Stimulated activated CD4-positive, alpha-beta T cell treated with anti-CD3 and anti-CD28 coated beads, Interleukin-2, amount 100 ng/mL, for 48 hours (primary cell): Measurements from ENCODE around the gene ANO4.

ENCODE experiments used
- DNase-seq, 2 donors: peaks; one replicate each; pipeline ENCODE4 v3.0.0-alpha.2; 2020

The ANO4 gene

DNA sequence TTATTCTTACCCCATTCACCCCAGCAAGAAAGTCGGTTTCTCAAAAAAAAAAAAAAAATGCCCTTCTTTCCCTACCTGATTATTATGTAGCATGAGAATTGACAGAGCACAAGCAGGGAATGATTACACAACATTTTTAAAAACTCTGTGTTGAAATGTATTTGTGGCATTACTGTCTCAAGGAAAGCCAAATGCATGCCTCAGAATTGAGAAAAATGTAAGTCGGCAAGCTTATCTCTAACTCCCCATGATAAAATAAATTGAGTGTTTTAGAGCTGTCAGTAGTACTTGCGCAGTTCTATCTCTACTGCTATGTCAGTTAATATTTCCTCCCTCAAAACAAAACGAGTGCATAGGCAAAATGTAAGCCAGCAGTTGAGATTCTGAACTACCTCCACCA, 25.7 kb downstream of the ANO4 start:
- DNase-seq, result no peak

DNA sequence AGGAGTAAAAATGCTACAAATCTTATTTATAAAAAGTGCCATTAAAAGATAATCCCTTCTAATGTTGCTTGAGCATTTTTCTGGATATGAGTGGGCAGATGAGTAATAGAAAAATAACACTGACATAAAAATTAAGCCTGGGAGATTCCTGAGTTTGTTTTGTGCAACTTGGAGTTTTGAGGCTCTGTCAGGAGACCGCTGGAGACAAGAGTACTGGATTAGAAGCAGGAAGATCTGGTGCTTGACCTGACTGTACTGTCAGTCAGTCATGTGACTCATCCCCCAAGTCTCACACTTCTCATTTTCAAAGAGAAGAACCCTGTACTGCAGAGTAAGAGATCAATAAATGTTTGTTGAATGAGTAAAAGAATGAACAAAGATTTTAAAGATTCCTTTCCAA, 29.4 kb downstream of the ANO4 start:
- no peak for DNase-seq

DNA sequence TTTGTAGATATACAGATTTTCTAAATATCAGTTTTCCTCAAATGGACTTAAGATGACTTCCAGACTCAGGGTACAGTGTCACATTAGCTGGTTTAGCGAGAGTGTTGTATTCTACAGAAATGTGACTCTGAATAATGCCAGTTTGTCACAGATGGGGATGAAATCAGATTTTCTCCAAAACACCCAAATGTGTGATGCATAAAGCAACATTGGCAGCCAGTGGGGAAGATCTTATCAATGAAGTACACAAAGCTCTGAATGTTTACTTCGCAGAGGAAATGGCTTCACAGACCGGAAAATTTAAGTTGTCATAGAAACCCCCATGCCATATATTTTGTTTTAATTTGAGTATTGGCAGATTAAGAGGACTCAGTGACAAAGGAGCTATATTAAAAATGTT, 29.9 kb downstream of the ANO4 start:
- no peak for DNase-seq

DNA sequence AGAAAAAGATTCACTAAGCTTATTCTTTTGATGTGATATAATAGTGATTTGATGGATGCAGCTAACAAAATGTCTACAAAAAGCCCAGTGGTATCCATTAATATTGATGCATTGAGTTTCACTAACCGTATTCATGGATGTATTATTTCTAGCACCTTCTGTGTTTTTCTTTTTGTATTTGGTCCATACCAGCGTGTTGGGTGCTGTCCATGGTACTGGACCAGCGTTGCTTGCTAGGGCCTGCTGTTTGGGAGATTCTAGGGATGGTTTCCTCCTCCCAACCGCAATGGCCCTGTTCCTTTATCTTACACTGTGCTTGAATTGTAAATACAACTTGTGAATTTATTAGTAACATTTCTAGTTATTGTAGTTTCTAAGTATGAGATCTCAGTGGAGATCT, 31.7 kb downstream of the ANO4 start:
- DNase-seq, result peak; percentile 1 to 2

DNA sequence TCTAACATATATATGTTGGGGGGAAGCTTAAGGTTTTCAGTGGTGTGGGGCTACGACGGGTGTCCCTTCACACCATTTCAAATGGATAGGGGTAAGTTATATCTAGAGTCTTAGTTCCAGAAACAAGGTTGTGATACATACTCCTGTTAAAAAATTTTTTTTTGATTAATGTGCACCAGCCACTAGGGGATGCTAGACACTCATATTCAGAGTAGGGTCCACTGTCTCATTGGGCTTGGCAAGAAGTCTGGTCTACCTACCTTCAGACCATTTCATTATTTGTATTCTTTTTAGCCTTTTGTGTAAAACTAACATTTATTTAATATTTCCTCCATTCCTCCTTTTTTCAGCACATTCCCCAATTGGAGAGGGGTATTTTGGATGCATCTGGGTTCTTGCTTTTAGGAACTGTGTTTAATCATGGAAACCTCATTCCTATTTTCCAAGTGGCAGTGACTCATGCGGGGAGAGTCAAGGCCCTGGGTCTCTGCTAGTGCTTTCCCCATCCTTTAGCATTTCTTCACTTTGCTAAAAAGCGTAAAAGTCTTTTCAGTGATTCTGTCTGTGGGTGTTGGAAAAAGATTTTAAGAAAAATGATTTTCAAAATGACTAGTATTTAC, 33.4 kb downstream of the ANO4 start:
- no peak for DNase-seq

DNA sequence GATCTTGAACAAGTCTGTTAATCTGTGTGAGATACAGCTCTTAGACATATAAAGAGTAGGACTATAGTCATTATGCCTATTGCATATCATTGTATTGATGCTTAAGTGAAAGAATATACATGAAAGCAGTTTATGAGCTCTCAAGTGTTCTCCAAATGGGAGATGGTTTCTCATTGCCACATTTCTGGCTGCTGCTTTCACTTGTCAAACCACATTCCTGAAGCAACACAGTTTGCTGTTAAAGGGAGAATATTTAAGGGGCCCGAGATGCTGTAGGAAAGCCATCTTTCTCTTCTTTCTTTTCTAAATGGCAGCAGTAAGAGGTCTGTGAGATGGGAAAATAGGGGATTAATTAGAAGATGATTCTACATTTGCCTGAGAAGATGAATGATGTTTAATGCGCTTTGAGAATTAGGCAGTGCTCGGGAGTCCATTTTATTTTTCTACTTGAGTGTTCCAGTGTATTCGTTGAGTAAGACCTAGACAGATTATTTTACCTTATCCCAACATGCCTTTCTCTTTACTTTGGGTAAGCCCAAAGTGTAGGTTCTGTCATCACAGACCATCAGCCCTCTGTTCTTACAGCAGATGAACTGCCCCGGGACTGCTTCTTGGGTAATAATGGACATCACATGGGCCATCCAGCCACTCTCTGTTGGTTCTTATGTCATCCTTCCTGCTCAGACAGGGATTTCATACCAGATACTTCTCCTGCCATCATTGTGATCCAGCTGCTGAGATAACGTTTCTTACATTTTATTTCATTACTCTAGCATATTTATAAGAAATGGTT, 35.6 kb downstream of the ANO4 start:
- no peak for DNase-seq

DNA sequence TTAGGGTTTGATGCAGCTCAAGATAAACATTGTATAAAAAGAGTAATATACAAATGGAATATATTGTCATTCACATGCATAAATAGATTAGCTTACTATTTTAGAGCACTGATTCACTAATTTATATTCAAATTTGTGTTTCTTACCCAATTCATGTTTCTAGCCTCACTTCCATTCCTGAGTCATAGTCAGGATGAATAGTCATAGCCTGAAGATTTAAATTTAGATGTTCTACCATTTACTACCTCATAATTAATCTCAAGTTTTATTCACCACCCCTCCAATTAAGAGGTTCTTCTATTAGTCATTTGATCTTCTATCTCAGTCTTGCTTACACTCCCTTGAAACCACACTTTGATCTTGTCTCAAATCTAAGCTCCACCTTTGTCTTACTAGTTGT, 38.7 kb downstream of the ANO4 start:
- DNase-seq, result no peak

DNA sequence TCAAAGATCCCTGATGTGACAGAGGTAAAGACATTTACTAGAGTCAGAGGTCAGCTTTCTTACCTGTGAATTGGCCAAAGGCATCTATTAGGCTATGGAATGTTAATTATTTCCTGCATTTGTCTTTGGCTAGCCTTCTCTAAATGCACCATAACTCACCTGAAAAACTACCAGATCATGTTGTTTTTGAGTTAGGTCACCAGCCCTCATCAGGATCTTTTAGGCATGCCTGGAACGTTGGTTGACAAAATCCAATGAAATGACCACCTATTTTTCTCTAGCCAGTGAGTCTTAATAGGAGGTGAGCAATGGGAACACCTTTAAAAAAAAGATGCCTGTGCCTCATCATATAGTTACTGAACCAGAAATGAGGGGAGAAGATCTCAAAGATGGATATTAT, 46.2 kb downstream of the ANO4 start:
- DNase-seq, result no peak

DNA sequence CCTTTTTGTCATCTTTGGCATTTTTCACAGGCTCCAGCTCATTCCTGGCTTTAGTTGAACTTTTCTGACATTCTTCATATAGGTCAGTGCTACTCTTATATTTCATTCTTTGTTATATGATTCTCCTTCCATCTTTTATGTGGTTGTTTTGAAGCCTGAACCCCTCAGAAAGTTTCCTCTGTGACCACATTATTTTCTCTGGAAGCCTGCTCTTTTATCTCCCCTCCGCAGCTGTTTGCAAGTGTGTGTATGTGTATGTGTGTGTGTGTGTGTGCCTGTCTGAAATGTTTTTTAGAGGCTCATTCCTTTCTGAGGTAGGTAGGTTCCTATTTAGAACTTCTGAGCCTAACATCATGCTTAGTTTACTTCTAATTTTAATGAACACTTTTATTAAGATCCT, 47.6 kb downstream of the ANO4 start:
- no peak for DNase-seq

DNA sequence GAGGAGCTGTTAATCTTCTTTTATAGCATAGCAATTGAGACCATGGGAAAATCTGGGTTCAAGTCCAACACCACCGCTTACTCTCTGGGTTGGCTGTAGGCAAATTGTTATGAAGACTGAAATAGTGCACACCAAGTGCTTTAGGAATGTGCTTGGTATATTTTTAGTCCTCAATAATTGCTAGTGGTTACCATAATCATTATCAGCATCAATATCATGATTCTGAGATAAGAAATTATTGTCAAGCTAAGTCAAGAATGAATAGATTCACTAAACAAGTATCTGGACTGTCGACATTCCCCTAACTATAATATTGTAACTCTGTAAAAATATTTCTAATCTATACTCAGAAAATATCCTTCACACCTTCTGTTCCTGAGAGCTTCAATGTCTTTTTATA, 48.5 kb downstream of the ANO4 start:
- no peak for DNase-seq

DNA sequence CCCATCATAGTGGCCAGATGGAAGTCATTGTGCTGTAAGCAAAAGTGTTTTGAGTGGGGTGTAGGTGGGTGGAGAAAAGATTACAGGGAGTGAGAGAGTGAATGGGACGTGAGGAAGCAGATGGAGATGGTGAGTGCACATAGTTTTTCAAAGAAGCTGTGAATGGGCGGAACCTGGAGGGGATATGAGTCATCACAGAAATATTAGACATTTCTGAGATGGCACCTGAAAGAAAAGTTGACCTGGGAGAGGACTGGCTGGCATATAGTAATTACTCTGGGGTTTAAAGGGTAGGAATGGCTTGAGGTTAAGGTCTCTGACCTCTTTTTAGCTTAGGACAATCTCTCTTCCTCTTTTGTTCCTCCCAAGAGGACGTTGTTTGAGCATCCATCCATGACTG, 50.5 kb downstream of the ANO4 start:
- no peak for DNase-seq

DNA sequence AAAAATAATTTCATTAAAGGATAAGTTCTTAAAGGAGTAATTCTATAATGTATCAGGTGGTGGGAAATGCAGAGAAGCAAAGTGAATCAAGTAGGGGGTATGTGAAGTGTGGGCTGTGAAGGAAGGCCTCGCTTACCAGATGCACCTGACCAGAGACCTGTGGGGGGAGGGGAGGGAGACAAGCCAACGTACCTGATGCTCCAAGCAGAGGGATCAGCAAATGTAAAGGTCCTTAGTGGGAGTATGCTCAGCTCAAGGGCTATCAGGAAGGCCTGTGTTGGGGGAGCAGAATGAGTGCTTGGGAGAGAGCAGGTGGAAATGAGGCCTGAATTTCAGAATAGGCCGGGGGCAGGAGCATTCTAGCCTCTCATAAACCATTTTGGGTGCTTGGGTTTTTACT, 57.1 kb downstream of the ANO4 start:
- DNase-seq, result no peak

DNA sequence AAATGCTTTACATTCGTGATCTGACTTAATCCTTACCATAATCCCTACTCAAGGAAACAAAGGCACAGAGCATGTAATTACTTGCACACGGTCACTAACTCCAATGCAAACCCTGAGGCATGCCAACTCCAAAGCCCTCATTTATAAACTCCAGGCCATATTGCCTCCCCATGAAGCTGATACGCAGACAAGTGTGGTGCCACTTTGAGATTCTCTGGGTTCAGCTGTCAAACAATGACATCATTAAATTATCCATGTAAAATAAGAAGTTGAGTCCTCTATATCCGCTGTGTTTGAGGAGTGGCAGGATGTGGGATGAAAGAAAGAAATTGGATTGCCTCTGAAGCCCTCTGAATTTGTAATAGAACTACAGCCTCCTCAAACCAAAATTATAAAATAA, 62.8 kb downstream of the ANO4 start:
- no peak for DNase-seq

DNA sequence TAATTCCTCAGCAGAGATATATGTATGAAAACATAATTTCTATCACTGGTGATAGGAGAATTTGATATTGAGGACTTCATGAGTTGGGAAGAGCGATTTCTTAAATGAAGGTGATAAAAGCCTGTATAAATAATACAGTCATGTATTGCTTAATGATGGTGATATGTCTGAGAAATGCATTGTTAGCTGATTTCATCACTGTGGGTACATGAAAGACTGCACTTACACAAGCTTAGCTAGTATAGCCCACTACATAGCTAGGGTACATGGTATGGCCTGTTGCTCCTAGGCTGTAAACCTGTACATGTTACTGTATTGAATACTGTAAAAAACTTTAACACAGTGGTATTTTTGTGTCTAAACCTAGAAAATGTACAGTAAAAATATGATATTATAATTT, 63.4 kb downstream of the ANO4 start:
- no peak for DNase-seq

DNA sequence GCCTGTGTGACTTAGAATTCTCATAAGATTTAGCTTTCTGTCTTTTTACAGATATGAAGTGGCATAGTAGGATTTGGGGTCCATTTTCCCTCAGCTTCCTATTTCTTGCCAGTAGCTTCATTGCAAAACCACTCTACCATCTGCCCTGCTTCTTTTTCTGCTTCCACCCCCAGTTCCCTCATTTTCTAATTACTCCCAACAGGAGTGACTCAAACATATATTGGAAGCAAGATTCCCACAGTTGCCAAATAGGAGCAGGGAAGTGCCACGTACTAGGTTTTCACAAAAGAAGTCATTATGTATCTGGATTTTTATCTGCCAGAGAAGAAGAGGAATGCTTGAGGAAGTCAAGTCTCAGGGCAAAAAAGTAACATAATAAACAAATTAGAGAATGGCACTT, 64.1 kb downstream of the ANO4 start:
- no peak for DNase-seq

DNA sequence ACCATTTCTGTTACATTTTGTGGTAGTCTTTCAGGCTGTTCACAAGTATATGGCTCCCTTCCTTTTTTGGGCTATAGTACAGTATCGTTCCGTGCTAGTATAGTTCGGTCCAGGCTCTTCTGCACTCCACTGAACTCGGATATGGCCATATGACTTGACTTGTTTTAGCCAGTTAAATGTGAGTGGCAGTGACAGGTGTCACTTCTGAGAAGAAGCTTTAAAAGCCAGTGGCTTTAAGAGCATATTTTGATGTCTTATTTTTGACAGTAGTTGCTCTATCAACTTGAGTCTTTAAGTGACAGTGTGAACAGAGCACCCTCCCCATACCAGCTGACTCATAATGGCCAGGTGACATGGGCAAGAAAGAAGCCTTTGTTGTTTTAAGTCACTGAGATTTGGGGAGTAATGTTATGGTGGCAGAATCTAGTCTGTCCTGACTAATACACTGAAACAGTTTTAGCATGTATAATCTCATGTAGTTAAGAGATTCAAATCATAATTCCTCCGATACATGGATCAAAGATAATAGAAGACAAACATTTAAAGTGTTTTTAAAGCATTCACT, 64.6 kb downstream of the ANO4 start:
- DNase-seq, result no peak

DNA sequence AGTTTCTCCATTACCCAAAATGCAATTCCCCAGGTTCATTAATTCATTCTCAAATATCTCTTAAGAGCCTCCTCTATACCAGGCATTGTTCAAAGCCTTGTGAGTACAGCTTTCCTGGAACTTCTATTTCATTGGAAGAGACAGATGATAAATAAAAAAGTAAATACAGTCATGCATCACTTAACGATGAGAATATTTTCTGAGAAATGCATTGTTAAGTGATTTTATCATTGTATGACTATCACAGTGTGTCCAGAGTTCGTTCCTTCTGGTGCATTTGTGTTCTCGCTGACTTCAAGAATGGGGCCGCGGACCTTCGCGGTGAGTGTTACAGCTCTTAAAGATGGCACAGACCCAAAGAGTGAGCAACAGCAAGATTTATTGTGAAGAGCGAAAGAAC, 66.0 kb downstream of the ANO4 start:
- DNase-seq, result no peak

DNA sequence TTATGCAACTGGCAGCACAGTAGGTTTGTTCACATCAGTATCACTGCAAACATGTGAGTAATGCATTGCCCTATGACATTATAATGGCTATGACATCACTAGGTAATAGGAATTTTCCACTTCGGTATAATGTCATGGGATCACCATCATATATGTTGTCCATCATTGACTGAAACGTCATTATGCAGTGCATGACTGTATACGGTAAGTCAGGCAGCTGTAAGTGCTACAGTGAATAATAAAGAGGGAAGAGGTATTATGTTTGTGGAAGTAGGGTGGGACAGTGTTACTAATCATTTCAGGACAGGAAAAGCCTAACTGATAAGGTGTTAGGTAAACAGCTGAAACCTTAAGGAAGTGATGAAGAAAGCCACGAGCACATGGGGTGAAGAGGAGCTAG, 68.1 kb downstream of the ANO4 start:
- DNase-seq, result no peak

DNA sequence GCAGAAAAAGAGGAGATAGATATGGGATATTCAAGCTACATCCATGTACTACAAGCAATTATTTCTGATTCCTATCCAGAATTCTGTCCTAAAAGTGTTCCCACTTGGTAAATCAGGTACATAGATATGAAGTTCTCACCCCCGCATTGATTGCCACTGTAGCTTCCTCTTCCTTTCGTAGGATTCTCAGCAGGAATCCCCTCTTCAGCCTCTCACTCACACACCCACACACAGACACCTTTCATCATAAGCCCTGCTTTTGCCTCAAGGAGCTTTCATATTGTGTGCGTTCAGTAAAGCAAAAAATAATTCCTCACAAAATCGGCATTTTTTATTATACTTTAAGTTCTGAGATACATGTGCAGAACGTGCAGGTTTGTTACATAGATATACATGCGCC, 69.8 kb downstream of the ANO4 start:
- DNase-seq, result no peak

DNA sequence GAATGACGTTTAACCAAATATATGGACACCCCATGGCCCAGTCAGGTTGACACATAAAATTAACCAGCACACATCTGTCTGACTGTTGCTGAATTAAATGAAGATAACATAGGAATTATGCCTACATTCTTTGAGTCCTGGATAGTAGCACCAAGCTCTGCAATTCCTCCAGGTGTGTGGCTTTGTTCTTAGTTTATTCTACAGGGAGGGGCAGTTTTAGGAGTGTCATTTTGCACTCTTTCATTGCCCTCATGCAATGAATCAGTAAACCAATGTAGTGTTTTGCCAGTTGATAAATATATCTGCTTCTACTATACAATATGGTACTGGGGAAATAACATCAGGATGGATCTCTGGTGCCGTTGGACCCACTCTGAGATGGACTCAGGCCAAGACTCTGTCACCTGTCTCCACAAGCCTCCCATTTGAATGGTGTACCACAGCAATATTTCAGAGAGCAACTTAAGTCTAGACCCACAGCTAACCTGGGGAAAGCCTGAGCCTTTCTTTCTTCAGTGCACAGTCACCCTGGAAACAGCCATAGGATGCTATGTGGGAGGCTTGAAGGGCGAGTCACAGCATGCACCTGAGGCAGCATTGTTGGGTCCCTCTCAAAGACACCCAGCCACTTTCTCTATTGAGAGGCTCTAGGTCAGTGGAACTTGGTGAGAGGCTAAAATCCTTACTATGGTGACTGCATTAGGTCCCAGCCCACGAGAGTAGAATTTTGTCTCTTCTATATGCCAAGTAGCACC, 73.2 kb downstream of the ANO4 start:
- no peak for DNase-seq

DNA sequence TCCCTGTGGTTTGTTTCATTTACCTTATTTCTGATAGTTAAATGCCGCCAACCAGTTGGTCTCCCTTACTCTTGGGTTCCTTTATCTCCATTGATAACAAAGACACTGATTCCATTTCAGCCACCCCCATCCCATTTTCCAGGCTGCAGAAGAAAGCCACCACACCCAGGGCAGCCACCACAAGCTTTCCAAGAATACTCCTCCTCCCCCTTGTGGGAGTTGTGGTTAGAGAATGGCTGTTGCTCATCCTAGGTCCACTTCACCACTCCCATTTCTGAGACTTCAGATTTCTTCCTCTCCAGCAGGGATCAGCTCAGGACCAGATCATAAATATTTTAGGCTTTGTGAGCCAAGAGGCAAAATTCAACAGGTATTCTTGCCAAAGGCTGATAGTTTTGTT, 73.9 kb downstream of the ANO4 start:
- DNase-seq, result no peak

DNA sequence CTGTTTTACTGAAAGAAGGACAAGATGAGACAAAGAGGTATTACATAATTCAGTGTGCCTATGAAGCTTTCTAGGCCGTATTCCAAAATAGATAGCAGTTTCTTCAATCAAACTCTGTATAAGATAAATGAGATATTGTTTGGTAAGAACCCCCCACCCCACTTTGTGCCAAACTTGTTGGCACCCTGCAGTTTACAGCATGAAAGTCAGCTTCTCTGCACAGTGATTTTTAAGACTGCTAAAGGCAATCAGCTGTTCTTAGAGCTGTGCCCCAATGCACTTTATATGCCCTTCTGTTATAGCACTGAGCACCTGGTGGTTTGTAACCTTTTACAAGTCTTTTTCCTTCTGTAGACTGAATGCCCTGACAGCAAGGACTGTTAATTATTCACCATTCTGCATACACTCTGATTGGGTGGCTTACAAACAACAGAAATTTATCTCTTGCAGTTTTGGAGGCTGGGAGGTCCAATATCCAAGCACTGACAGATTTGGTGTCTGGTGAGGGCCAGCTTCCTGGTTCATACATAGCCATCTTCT, 76.7 kb downstream of the ANO4 start:
- no peak for DNase-seq

DNA sequence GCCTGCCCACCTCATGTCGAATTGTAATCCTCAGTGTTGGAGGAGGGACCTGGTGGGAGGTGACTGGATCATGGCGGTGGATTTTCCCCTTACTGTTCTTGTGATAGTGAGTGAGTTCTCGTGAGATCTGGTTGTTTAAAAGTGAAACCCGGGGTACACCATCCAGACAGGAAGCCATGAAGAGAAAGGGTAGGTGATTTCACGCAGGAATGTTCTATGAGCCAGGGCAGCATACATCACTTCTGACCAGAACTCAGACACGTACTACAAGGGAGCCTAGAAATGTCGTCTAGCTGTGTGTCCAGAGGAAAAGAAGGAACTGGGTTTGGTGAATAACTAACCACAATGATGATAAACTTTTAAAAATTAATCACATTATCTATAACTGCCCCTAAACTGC, 80.6 kb downstream of the ANO4 start:
- no peak for DNase-seq

DNA sequence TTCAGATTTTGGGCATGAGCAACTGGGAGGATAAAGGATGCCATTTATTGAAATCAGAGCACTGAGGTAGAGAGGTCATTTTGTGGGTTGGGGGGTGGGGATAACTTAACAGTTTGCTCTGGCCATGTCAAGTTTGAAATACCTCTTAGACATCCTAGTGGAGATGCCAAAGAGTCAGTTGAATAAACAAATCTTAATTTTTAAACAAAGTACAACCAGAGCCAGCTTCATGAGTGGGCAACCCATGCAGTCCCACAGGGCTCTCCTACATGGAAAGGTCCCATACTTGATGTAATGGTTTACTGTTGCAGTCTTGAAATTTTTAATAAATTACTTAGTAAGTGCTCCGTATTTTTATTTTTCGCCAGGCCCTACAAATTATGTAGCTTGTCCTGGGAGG, 81.2 kb downstream of the ANO4 start:
- DNase-seq, result no peak
